Prostate gland (tissue), 2 donors: ENCODE measurements around the gene MFAP2.
"Not testable (repeated sequence)": the region's sequence is repeated elsewhere in the genome, so short reads cannot be mapped to it uniquely, and the experiment has no call there.

ENCODE experiments used
- POLR2A ChIP-seq: fragments of 450-650 bp; IDR thresholded peaks from one replicate; pipeline ENCODE4 v1.6.1; 2016; ENCODE audit warnings: antibody characterized with exemption, mild to moderate bottlenecking
- POLR2AphosphoS5 ChIP-seq: sonication (generic); formaldehyde crosslinking; IDR thresholded peaks from one replicate; pipeline ENCODE4 v1.6.1; 2017; ENCODE audit warnings: antibody characterized with exemption
- TF ChIP-seq, protein P1 (sequence below), 4 experiments: fragments of 200-600 bp in 2 of 4; fragments of 450-650 bp in 2 of 4; sonication (generic) in 2 of 4; IDR thresholded peaks; 1 replicate in 3 of 4; 2 replicates in 1 of 4; pipeline ENCODE4 v1.5.1; 2016 to 2019; ENCODE audit warnings: antibody characterized with exemption in 4 of 4, mild to moderate bottlenecking in 2 of 4, moderate library complexity in 2 of 4

DNA sequence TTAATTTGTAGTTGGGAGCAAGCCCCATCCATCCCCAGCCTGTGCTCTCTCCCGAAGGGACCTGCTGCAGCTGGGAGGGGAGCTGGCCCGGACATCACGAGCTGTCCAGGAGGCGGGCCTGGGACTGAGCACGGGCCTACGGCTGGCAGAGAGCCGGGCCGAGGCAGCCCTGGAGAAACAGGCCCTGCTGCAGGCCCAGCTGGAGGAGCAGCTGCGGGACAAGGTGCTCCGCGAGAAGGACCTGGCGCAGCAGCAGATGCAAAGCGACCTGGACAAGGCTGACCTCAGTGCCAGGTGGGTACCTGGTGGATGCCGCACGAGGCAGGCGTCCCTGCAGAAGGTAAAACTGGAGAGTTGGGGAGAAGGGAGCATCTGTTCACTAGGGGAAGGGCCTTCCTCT, 43.8 kb downstream of the MFAP2 start:
- TF ChIP-seq, protein P1, sequence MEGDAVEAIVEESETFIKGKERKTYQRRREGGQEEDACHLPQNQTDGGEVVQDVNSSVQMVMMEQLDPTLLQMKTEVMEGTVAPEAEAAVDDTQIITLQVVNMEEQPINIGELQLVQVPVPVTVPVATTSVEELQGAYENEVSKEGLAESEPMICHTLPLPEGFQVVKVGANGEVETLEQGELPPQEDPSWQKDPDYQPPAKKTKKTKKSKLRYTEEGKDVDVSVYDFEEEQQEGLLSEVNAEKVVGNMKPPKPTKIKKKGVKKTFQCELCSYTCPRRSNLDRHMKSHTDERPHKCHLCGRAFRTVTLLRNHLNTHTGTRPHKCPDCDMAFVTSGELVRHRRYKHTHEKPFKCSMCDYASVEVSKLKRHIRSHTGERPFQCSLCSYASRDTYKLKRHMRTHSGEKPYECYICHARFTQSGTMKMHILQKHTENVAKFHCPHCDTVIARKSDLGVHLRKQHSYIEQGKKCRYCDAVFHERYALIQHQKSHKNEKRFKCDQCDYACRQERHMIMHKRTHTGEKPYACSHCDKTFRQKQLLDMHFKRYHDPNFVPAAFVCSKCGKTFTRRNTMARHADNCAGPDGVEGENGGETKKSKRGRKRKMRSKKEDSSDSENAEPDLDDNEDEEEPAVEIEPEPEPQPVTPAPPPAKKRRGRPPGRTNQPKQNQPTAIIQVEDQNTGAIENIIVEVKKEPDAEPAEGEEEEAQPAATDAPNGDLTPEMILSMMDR (IDR thresholded peaks at IDR 0.05) = not testable (repeated sequence)
- not testable (repeated sequence) for TF ChIP-seq POLR2A, POLR2AphosphoS5
